Lung (tissue), 12 donors: ENCODE measurements around the gene NBEA. TPM values are rescaled to one million over a fixed set of nuclear protein-coding genes. Genes with fewer than 3 reads are reported as not detected.

Experiments used
- ATAC-seq: fragments of 200-7000 bp; cut with Tn5 transposase; one replicate; pipeline ENCODE4 v1.9.1; 2020; ENCODE audit warnings: moderate number of reproducible peaks; ENCODE audit not compliant: insufficient read depth, low FRiP score
- DNase-seq, 3 donors: peaks; one replicate each; pipeline ENCODE4 v3.0.0-alpha.2; 2013 to 2017
- H3K27ac ChIP-seq, 2 donors: one replicate each; pipeline ENCODE4 v1.5.1; 2013; ENCODE audit warnings: mild to moderate bottlenecking in 2 of 2, moderate library complexity in 2 of 2, control low read depth in 1 of 2, inconsistent platforms in 1 of 2, low read depth in 1 of 2, low read length in 1 of 2
- H3K27me3 ChIP-seq, 3 donors: one replicate each; pipeline ENCODE4 v1.5.1; 2013; ENCODE audit warnings: low read length in 2 of 3; ENCODE audit not compliant: control insufficient read depth in 3 of 3, insufficient read depth in 3 of 3
- H3K36me3 ChIP-seq, 4 donors: one replicate each; pipeline ENCODE4 v1.5.1; 2013; ENCODE audit warnings: low read length in 4 of 4, mild to moderate bottlenecking in 1 of 4, moderate library complexity in 1 of 4; ENCODE audit not compliant: control insufficient read depth in 4 of 4, insufficient read depth in 4 of 4
- H3K4me1 ChIP-seq, 5 donors: one replicate each; pipeline ENCODE4 v1.5.1; 2013; ENCODE audit warnings: low read length in 5 of 5, mild to moderate bottlenecking in 2 of 5, moderate library complexity in 1 of 5; ENCODE audit not compliant: control insufficient read depth in 5 of 5, insufficient read depth in 5 of 5
- H3K4me3 ChIP-seq: one replicate; pipeline ENCODE4 v1.5.1; 2013; ENCODE audit warnings: mild to moderate bottlenecking, control low read depth, moderate library complexity
- H3K9ac ChIP-seq, 2 donors: one replicate each; pipeline ENCODE4 v1.5.1; 2013; ENCODE audit warnings: low read length in 2 of 2, control low read depth in 1 of 2; ENCODE audit not compliant: insufficient read depth in 1 of 2
- H3K9me3 ChIP-seq, 4 donors: one replicate each; pipeline ENCODE4 v1.5.1; 2013; ENCODE audit warnings: low read length in 3 of 4, mild to moderate bottlenecking in 1 of 4, moderate library complexity in 1 of 4; ENCODE audit not compliant: control insufficient read depth in 4 of 4, insufficient read depth in 3 of 4
- CTCF ChIP-seq: IDR thresholded peaks from 2 replicates; pipeline ENCODE4 v1.5.1; 2012; ENCODE audit warnings: mild to moderate bottlenecking; ENCODE audit errors: control extremely low read depth, extremely low read depth
- WGBS, 2 donors: extraction: QIAGEN DNeasy Blood & Tissue Kit; methylation state at CpG; one replicate each; pipeline ENCODE4 v1.1.7; 2013; 5-methylcytosine and 5-hydroxymethylcytosine counted together
- polyA plus RNA-seq, 2 donors: library from polyadenylated mRNA; stranded (reverse); fragments of 200-250 nt; gene quantifications; one replicate each; pipeline ENCODE4 v1.2.1, GENCODE V29; 2013
- total RNA-seq, 2 donors: library from RNA; depleted of rRNA in 1 of 2; stranded (reverse); fragments of >200 nt in 1 of 2; gene quantifications; one replicate each; pipeline ENCODE4 v1.2.1, GENCODE V29; 2014 to 2021
- donor health status: control.
- donor health status: control.
- donor health status: Bipolar disorder and iron deficiency.
- donor health status: healthy.
- donor health status: DM: yes; HTN: yes; CAD: no.

Gene NBEA
- total and polyA plus RNA-seq, 4 donors, result 1.6 to 26.5 (median 5.3) TPM

- WGBS, 2 donors, result 93 to 94% methylated on average over 13 of the region's 13 CpGs
- Histone ChIP-seq H3K27ac (no peak overlapping the region), H3K9me3 (no peaks in the 10 kb centered on the region), H3K4me1 (peaks cover 0 to 17% (median 5%) of the 10 kb centered on the region in 5 donors), H3K4me3 (no peak overlapping the region), H3K36me3 (no peaks in the 10 kb centered on the region), H3K27me3 (no peaks in the 10 kb centered on the region), H3K9ac (no peak overlapping the region)
- ATAC-seq (no peak), DNase-seq (no peak)
- TF ChIP-seq CTCF, result no peak
These were observed 752.0 kb downstream of the NBEA start for GRCh38 chr13:35694031-35694430.

- no peaks in the 10 kb centered on the region for H3K36me3 ChIP-seq
- 87 to 90% methylated on average over 25 to 26 of the region's 26 CpGs for WGBS, 2 donors
- no peak overlapping the region for H3K27ac ChIP-seq
- no peaks in the 10 kb centered on the region for H3K9me3 ChIP-seq
- H3K27me3 ChIP-seq, result no peaks in the 10 kb centered on the region
- DNase-seq (no peak), ATAC-seq (no peak)
- no peak overlapping the region for H3K4me3 ChIP-seq
- H3K9ac ChIP-seq, result no peak overlapping the region
- H3K4me1 ChIP-seq, result peaks cover 0 to 24% (median 5%) of the 10 kb centered on the region in 5 donors
- no peak for TF ChIP-seq CTCF
These were observed 752.7 kb downstream of the NBEA start for GRCh38 chr13:35694549-35695447.

- no peak overlapping the region for H3K9ac ChIP-seq
- no peaks in the 10 kb centered on the region for H3K27me3 ChIP-seq
- peaks cover 0 to 29% (median 5%) of the 10 kb centered on the region in 5 donors for H3K4me1 ChIP-seq
- H3K9me3 ChIP-seq, result no peaks in the 10 kb centered on the region
- H3K27ac ChIP-seq, result no peak overlapping the region
- DNase-seq (peak in 2 of 3 donors; percentile 32 to 33), ATAC-seq (no peak)
- no peak for TF ChIP-seq CTCF
- H3K36me3 ChIP-seq, result no peaks in the 10 kb centered on the region
- H3K4me3 ChIP-seq, result no peak overlapping the region
- WGBS, 2 donors, result 90 to 93% methylated on average over 15 of the region's 15 CpGs
These were observed 753.3 kb downstream of the NBEA start for GRCh38 chr13:35695448-35695770.
